ENCODE results near the gene TBC1D21.

Gene TBC1D21

GRCh38 chr15:73858062-73858461 is 15.3 kb upstream of the TBC1D21 start:
- no peak for DNase-seq (ENCODE audit: low read depth)

DNA sequence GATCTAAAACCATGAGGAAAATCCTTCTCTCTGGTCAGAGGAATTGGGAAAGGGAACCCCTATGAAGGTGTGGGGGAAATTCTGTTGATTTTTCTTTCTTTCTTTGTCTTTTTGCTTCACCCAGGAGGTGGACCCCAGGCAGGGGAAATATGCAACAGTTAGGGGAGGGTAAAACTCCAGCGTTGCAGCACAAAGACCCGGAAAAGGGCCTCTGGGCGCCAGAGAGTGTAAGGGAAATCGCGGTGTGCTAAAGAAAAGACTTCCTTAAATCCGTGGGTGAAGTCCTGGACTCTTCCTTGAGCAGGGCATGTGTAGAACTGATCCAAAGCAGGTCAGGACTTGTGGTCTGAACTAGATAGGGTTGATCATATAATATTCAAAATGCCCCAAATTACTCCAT is 11.1 kb upstream of the TBC1D21 start:
- no peak for DNase-seq (ENCODE audit: low read depth)

DNA sequence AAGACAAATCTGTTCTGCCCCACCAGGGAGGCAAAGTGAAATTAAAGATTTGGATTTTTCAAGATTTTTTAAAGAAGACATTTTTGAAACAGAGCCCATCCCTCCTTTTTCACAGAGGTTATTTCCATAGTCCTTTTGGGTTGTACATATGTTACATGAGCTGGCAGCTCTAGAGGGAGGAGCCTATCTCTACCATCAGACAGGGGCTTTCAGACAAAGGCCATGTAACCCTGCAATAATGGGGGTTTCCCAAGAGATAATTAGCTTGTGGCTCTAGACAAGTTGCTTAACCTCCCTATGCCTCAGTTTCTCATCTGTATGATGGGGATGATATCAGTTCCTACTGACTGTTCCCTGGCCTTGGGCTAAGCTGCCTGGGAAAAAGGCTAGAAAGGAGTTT is 8.0 kb upstream of the TBC1D21 start:
- DNase-seq (ENCODE audit: low read depth): no peak

DNA sequence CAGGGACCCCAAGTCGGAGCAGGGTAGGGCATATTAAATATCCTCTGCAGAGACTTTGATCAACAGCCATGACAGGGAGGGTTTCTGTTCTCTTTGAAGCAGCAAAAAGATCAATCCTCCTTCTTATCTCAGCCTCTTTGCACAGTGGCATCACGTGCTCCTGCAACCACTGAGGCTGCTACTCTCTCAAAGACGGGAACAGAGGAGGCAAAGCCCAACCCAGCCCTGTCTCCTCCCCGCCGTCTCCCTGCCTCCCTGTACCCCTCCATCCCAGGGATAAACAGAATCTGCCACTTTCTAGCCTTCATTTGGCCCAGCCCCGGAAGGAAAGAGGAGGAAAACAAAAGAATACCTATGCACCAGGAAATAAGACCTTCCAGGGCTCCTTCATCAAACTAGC is 7.5 kb upstream of the TBC1D21 start:
- no peak for DNase-seq (ENCODE audit: low read depth)

DNA sequence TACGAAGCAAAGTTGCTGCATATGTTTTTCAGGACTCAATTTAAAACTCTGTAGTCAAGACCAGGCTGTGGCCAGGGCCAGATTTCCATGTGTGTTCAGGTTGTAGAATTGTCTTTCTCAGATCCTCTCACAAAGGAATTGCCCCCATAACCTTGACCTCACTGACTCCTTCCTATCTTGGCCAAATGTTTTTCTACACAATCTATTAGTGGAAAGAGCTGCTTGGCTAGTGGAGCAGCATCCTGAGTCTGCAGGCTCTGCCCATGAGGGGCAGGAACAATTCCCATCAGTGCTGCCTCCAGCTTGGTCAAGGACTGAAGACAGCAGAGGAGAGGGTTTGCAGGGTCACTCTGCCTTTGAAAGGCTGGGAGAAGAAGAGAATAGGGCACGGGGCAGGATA is 6.9 kb upstream of the TBC1D21 start:
- DNase-seq (ENCODE audit: low read depth): no peak

- DNase-seq (ENCODE audit: low read depth): no peak
Measured at GRCh38 chr15:73866881-73867410, 6.4 kb upstream of the TBC1D21 start.

DNA sequence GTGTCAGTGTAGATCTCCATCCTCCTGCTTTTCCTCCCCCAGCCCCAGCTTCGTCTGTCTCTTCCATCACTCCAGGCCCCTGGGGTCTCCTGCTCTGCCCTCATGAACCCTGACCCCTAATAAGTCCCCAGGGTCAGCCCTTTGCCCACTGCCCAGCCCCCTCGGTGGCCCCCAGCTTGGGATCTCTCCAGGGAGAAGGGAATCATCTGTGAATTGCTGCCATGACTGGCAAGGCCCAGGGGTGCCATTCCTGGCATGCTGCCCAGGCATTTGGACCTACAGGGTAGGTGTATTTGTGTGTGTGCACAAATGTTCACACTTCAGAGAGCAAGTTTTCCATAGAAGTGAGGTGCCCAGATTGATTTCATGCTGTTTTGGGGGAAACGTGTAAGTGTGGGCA is 5.9 kb upstream of the TBC1D21 start:
- no peak for DNase-seq (ENCODE audit: low read depth)

GRCh38 chr15:73867956-73868355 is 5.4 kb upstream of the TBC1D21 start:
- no peak for DNase-seq (ENCODE audit: low read depth)

DNA sequence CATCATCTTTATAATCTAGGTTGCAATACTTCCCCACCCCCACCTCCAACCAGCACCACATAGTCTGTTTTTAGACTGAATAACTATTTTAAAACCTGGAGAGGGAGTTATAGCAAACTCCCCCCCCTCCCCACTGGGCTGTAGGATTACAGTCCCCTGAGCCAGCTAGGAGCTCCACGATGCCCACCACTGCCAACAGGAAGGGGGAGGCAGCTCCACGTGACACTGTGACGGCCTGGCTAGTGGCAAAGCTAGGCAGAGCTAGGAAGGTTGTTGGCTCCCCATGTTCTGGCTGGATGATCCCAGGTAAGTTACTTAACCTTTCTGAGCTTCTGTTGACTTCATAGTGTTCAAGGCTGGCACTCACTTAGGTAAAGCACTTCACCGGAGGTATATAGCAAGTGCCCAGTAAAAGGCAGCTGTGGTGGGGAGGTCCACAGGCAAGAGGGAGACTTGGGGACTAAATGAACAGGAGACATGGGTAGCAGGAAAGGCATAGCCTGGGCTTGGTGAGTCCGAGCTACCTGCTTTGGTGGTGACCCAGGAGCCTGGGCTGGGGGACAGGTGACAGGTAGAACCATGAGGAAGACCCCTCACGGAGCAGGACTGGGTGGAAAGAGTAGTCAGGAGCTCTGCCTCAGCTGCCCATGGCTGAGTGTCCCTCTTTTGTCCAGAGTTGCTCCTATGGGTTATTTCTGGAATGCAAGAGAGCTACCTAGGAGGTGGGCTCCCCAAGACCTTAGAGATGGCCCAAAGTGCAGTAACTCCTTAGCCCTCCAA is 4.0 kb upstream of the TBC1D21 start:
- DNase-seq (ENCODE audit: low read depth): no peak

DNA sequence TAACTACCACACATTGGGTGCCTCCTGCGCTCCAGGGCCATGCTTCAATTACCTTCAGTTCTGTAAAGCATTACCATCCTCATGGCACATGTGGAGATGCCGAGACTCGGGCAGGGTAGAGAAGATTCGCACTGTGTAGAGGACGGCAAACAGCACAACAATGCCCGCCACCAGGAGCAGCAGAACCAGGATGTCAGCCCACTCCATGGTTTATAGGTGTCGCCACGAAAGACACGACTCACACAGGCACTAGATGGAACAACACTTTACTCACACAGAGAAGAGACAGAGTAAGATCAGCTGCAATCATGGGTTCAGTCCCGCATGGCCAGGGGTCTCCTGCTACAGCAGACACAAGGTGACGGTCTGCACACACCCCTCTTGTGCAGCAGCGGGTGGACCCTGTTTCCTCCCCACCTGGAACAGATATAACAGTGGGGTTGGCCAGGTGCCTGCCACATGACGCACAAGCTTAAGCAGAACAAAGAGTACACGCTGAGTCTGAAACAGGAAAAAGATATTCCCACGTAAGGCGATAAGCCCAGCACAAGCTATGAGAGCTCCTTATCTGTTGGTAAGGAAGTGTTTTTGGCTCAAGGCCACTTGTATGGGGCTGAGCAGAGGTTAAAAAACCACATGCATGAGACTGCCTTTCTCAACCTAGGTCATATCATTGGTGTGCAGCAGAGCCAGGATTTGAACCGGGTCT is 2.5 kb upstream of the TBC1D21 start:
- no peak for DNase-seq (ENCODE audit: low read depth)

DNA sequence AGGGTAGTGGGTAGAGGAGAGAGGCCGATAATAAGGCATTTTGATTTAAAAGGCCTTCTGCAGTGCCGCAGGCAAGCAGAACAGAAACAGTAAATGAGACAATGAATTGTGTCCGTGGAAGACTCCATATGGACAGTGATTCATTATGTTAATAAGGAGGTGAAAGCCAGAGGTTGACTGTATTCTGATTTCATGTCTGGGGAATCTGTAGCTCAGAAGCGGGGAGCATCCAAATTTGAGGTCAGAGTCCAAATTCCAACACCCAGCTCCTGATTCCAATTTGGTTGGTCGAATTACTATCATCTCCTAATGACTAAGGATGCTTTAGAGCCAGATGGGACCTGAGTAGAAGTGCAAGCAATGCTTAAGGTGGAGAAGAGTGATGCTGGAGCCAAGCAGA is 1.0 kb upstream of the TBC1D21 start:
- no peak for DNase-seq (ENCODE audit: low read depth)

DNA sequence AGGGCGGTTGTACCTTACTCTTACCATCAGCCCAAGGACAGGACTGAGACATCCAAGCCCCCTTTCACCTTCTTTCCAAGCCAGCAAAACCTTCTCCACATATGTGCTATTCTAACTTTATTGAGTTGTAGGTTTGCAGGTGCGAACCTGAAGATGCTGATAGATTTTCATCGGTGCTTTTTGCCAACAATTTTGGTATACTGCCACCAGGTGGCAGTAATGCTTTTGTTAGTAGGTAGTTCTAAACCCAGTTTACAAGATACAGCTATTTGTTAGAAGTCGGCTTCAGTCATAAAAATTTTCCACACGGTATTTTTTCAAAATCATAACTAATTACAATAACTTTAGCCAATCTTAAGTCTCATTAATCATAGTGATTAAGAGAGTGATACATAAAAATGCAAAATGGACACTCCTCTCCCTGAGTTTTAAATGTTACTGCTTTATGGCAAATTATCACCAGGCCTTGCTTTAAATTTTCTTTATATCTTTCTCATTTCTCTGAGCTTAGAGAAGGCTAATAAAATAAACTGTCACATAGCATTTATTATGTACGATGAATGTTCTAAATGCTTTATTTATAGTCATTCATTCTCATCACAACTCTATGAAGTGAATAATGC is 636 bp downstream of the TBC1D21 start:
- no peak for DNase-seq (ENCODE audit: low read depth)

DNA sequence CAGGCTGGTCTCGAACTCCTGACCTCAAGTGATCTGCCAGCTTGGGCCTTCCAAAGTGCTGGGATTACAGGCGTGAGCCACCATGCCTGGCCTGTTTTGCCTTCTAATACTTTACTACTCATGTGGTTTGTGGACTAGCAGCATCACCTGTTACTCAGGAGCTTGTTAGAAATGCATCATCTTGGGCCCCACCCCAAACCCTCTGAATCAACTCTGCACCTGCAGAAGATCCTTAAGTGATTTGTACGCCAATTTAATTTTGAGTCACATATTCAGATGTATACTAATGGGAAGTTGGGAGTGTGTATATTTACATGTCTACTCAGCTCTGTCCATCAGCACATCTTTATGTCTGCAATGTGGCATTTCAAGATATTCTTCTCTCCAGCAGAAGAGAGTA is 6.1 kb downstream of the TBC1D21 start:
- DNase-seq (ENCODE audit: low read depth): no peak

- DNase-seq (ENCODE audit: low read depth): no peak
Measured at GRCh38 chr15:73881579-73882320, 8.4 kb downstream of the TBC1D21 start.

GRCh38 chr15:73882761-73883419 is 9.5 kb downstream of the TBC1D21 start:
- no peak for DNase-seq (ENCODE audit: low read depth)

- DNase-seq (ENCODE audit: low read depth): no peak
Measured at GRCh38 chr15:73884159-73884558, 10.8 kb downstream of the TBC1D21 start.

GRCh38 chr15:73885954-73886700 is 12.8 kb downstream of the TBC1D21 start:
- no peak for DNase-seq (ENCODE audit: low read depth)

GRCh38 chr15:73886717-73887345 is 13.5 kb downstream of the TBC1D21 start:
- DNase-seq (ENCODE audit: low read depth): no peak

- no peak for DNase-seq (ENCODE audit: low read depth)
Measured at GRCh38 chr15:73887481-73887880, 14.1 kb downstream of the TBC1D21 start.

DNA sequence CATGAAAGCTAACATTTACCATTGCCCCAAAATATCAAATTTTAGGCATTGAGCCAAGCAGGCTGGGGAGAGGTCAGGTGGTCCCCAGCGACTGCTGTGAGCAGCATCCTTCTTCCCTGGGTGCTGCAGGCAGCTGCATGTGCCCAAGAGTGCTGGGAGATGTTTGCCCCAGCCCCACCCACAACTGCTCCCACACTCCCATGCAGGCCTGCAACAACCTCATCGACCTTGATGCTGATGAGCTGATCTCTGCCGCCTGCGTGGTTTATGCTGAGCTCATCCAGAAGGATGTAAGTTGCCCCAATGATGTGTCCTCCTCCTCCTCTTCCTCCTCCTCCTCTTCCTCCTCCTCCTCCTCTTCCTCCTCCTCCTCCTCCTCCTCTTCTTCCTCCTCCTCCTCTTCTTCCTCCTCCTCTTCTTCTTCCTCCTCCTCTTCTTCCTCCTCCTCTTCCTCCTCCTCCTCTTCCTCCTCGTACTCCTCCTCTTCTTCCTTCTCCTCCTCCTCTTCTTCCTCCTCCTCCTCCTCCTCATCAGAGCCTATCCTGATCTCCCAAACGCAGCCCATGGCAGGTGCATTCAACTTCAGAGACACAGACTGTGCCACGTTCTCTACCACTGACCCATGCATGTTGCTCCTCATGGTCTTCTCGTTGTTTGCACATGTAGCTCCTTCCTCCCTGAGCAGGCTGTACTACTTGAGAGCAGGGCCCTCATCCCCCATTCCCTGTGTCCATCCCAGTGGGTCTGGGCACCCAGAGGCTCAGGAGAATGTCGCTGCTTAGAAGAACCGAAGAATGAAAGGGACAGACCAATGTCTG is 15.1 kb downstream of the TBC1D21 start:
- no peak for DNase-seq (ENCODE audit: low read depth)
